Glutamatergic neuron (in vitro differentiated cells): ENCODE results near the gene TSNAX. TPM values are rescaled to one million over a fixed set of nuclear protein-coding genes. Genes with fewer than 3 reads are reported as not detected.
"Not testable (repeated sequence)": the region's sequence is repeated elsewhere in the genome, so short reads cannot be mapped to it uniquely, and the experiment has no call there.

Experiments
- DNase-seq: peaks from one replicate; pipeline ENCODE4 v3.0.0; 2022
- H3K27ac Mint-ChIP-seq: one replicate; pipeline ENCODE4 v1.8.0; 2020; ENCODE audit warnings: mild to moderate bottlenecking, mixed read lengths, inconsistent platforms; ENCODE audit not compliant: unreplicated experiment
- H3K27me3 Mint-ChIP-seq: one replicate; pipeline ENCODE4 v1.8.0; 2020; ENCODE audit warnings: mild to moderate bottlenecking, moderate library complexity, mixed read lengths, inconsistent platforms; ENCODE audit not compliant: unreplicated experiment
- H3K36me3 Mint-ChIP-seq: one replicate; pipeline ENCODE4 v1.8.0; 2020; ENCODE audit warnings: mild to moderate bottlenecking, mixed read lengths, inconsistent platforms; ENCODE audit not compliant: unreplicated experiment
- H3K4me1 Mint-ChIP-seq: one replicate; pipeline ENCODE4 v1.8.0; 2020; ENCODE audit warnings: mild to moderate bottlenecking, low read depth, mixed read lengths, inconsistent platforms; ENCODE audit not compliant: unreplicated experiment
- H3K4me3 Mint-ChIP-seq: one replicate; pipeline ENCODE4 v1.8.0; 2020; ENCODE audit warnings: mild to moderate bottlenecking, mixed read lengths, inconsistent platforms; ENCODE audit not compliant: unreplicated experiment
- H3K9me3 Mint-ChIP-seq: one replicate; pipeline ENCODE4 v1.8.0; 2020; ENCODE audit warnings: mild to moderate bottlenecking, moderate library complexity, mixed read lengths, inconsistent platforms; ENCODE audit not compliant: unreplicated experiment
- CTCF ChIP-seq: fragments of 200-600 bp; sonication (generic); IDR thresholded peaks from one replicate; pipeline ENCODE4 v1.5.0; 2021; ENCODE audit not compliant: partially characterized antibody, unreplicated experiment
- total RNA-seq: library from RNA; stranded (reverse); fragmentation: NEBNext Ultra II Directional; extraction: Animal tissue kit (Norgen Biotek cat#: 25700); gene quantifications from one replicate; pipeline ENCODE4 v1.2.1, GENCODE V29; 2021; ENCODE audit not compliant: unreplicated experiment

The TSNAX gene
- total RNA-seq, 1 donor from 2014 or later = 41.1 TPM

- Mint-ChIP-seq H3K4me3 (no peak overlapping the region), H3K27ac (no peak overlapping the region), H3K9me3 (peaks cover 2% of the 10 kb centered on the region), H3K4me1 (no peaks in the 10 kb centered on the region), H3K27me3 (no peaks in the 10 kb centered on the region), H3K36me3 (peaks cover 21% of the 10 kb centered on the region)
- TF ChIP-seq CTCF = no peak
- DNase-seq = no peak
Observed at GRCh38 chr1:231494439-231495110, 33.9 kb upstream of the TSNAX start.

- no peak overlapping the region for H3K4me3 Mint-ChIP-seq
- no peaks in the 10 kb centered on the region for H3K27me3 Mint-ChIP-seq
- no peak for DNase-seq
- no peak overlapping the region for H3K27ac Mint-ChIP-seq
- peaks cover 2% of the 10 kb centered on the region for H3K9me3 Mint-ChIP-seq
- no peaks in the 10 kb centered on the region for H3K4me1 Mint-ChIP-seq
- TF ChIP-seq CTCF = no peak
- H3K36me3 Mint-ChIP-seq = peaks cover 32% of the 10 kb centered on the region
Observed at GRCh38 chr1:231497629-231498152, 30.8 kb upstream of the TSNAX start.

- Mint-ChIP-seq H3K4me3 (no peak overlapping the region), H3K27ac (no peak overlapping the region), H3K36me3 (peaks cover 32% of the 10 kb centered on the region), H3K9me3 (peaks cover 2% of the 10 kb centered on the region), H3K27me3 (no peaks in the 10 kb centered on the region), H3K4me1 (no peaks in the 10 kb centered on the region)
- TF ChIP-seq CTCF = no peak
- no peak for DNase-seq
Observed at GRCh38 chr1:231499148-231499763, 29.2 kb upstream of the TSNAX start.

GRCh38 chr1:231500666-231501065, 27.8 kb upstream of the TSNAX start:
- DNase-seq = no peak
- Mint-ChIP-seq H3K4me3 (no peak overlapping the region), H3K4me1 (no peaks in the 10 kb centered on the region), H3K27me3 (no peaks in the 10 kb centered on the region), H3K36me3 (peaks cover 27% of the 10 kb centered on the region), H3K9me3 (peaks cover 2% of the 10 kb centered on the region), H3K27ac (no peak overlapping the region)
- TF ChIP-seq CTCF = no peak

GRCh38 chr1:231503168-231503567, 25.3 kb upstream of the TSNAX start:
- H3K36me3 Mint-ChIP-seq = peaks cover 20% of the 10 kb centered on the region
- H3K4me3 Mint-ChIP-seq, H3K27ac Mint-ChIP-seq, H3K27me3 Mint-ChIP-seq, H3K9me3 Mint-ChIP-seq, H3K4me1 Mint-ChIP-seq, DNase-seq: not testable (repeated sequence)
